GM15510 (cell line): ENCODE data around the gene BMPR1B.

Experiments used
- POLR2A ChIP-seq: IDR thresholded peaks from 3 replicates; pipeline ENCODE4 v1.6.1; 2011; ENCODE audit warnings: borderline replicate concordance; ENCODE audit not compliant: insufficient read length; ENCODE audit errors: extremely low read depth

The BMPR1B gene

GRCh38 chr4:94911106-94911505 lies 153.4 kb downstream of the BMPR1B start:
- no peak for TF ChIP-seq POLR2A

- TF ChIP-seq POLR2A: no peak
These were observed 154.9 kb downstream of the BMPR1B start for GRCh38 chr4:94912606-94913005.

- no peak for TF ChIP-seq POLR2A
These were observed 155.6 kb downstream of the BMPR1B start for GRCh38 chr4:94913316-94913715.

GRCh38 chr4:94917146-94917545 lies 159.4 kb downstream of the BMPR1B start:
- no peak for TF ChIP-seq POLR2A

GRCh38 chr4:94918543-94918942 lies 160.8 kb downstream of the BMPR1B start:
- TF ChIP-seq POLR2A: no peak

- TF ChIP-seq POLR2A: no peak
These were observed 162.6 kb downstream of the BMPR1B start for GRCh38 chr4:94920369-94920768.

GRCh38 chr4:94924566-94924965 lies 166.8 kb downstream of the BMPR1B start:
- TF ChIP-seq POLR2A: no peak

- no peak for TF ChIP-seq POLR2A
These were observed 168.1 kb downstream of the BMPR1B start for GRCh38 chr4:94925764-94926347.

GRCh38 chr4:94926936-94927335 lies 169.2 kb downstream of the BMPR1B start:
- no peak for TF ChIP-seq POLR2A

GRCh38 chr4:94927696-94928095 lies 169.9 kb downstream of the BMPR1B start:
- TF ChIP-seq POLR2A: no peak

GRCh38 chr4:94929696-94930095 lies 171.9 kb downstream of the BMPR1B start:
- TF ChIP-seq POLR2A: no peak

GRCh38 chr4:94931626-94932025 lies 173.9 kb downstream of the BMPR1B start:
- TF ChIP-seq POLR2A: no peak

- TF ChIP-seq POLR2A: no peak
These were observed 174.6 kb downstream of the BMPR1B start for GRCh38 chr4:94932366-94932765.

GRCh38 chr4:94933799-94934198 lies 176.0 kb downstream of the BMPR1B start:
- no peak for TF ChIP-seq POLR2A

GRCh38 chr4:94934201-94934600 lies 176.4 kb downstream of the BMPR1B start:
- TF ChIP-seq POLR2A: no peak

GRCh38 chr4:94934864-94935263 lies 177.1 kb downstream of the BMPR1B start:
- no peak for TF ChIP-seq POLR2A

GRCh38 chr4:94936854-94937253 lies 179.1 kb downstream of the BMPR1B start:
- TF ChIP-seq POLR2A: no peak
